Cortex of kidney (tissue), 1 donor: ENCODE results near the gene SHB.
"Not testable (repeated sequence)": the region's sequence is repeated elsewhere in the genome, so short reads cannot be mapped to it uniquely, and the experiment has no call there.

Source experiments
- DNase-seq: peaks from one replicate; lab custom pipeline; 2025; lab: John Stamatoyannopoulos, UW

The SHB gene

DNA sequence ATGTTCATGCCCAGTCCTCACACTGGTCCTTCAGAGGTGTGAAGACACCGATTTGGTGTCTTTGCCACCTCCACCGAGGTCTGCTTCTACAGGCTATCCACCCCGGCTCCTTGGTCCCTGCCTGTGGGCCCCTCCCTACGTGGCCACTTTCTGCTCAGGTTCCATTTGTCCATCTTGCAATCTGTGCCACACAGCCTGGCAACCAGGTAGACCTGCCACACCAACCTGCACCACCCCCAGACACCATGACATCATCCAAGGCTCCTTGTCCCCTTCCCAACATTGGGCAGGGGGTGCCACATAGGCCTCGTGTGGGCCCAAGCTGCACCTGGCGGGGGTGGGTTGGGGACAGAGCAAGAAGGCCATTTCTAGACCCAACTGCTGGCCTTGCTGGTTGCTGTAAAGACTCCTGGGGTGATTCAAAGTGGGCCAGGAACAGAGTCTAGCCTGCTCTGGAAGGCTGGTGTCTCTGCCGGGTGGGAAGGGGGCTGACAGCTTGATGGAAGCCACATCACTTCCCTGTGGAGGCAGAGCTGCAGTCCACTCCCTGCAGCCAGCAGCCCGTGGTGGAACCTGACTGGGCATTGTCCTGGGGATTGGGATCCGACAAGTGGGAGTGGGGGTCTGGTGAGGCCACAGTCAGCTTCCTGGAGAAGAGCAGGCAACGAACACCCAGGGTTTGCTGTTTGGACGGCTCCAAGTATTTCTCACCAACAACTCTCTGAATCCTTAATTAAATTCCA lies 99.3 kb downstream of the SHB start:
- DNase-seq, result no peak

GRCh38 chr9:37969130-37969529 lies 99.9 kb downstream of the SHB start:
- no peak for DNase-seq

DNA sequence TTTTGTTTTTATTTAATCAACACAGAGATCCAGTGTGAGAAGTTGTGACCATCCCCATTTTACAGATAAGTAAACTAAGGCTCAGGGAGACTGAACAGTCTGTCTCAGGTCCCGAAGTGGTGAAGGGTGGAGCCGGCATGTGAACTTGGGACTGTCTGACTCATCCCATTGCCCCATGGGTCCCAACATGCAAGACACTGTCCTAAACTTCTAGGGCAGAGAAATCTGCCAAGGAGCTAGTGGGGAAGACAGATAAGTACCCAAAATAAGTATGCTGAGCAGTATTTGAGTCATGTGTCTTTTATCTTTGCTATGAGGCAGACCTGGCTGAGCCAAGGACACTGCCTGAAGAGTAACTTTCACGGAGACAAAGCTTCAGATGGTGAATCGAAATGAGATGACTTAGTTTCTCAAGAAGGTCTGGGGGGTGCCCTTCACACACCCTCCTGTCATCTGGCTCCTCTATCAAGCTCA lies 100.8 kb downstream of the SHB start:
- no peak for DNase-seq

DNA sequence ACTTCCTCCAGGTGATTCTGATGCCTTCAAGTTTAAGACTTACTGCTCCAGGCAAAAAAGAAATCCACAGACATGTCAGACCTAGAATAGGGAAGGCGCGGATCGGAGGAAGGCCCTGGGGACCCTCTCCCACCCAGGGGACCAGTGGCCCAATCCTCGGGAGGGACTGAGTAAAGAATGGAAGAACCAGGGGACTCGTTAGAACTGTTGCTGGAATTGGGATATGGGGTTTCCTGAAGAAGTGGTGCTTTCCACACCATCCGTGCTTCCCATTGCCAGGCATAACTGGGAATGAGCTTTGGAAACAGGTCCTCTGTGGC lies 101.3 kb downstream of the SHB start:
- DNase-seq, result no peak

GRCh38 chr9:37967014-37967760 lies 101.8 kb downstream of the SHB start:
- DNase-seq, result no peak

DNA sequence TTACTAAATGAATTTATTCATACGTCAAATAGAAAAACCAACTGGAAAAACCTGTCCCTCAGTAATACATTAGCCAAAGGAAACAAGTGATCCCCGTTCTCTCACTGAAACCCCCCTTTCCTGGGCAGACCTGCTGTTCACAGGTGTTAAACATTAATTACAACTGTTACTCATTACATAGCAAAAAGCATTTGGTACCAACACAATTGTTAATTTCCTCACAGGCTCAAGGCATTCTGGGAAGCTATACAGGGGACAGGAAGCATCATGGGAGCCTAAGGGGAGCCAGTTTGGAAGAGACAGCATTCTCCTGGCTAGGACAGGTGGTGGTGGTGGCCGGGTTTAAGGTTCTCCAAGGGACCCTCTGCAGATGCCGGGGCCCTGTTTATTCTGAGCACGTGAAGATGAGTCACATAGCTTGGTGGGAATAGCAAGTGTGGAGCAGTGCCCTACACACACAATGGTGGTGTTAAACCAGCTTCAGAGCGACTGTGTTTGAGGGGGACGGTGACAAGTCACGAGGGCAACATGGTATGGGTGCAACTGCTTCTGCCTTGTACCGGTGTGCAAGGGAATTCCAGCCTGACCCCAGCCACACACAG lies 102.5 kb downstream of the SHB start:
- DNase-seq, result no peak

- DNase-seq, result not testable (repeated sequence)
Observed at GRCh38 chr9:37965676-37966345, 103.2 kb downstream of the SHB start.

- DNase-seq, result no peak
Observed at GRCh38 chr9:37965116-37965515, 103.9 kb downstream of the SHB start.

DNA sequence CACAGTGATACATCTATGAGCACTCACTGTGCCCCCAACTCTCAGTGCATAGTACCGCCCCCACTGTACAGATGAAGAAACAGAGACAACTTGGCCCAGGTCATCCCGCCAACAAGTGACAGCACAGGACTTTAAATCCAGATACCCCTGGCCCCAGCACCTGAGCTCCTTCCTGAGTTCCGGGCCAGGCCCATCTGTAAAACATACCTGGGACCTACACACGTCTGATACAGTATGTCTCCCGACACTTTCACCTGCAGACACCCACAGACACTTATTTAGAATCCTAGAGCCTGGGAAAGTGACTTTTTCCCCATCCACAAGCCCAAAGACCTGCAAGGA lies 104.3 kb downstream of the SHB start:
- DNase-seq, result no peak

DNA sequence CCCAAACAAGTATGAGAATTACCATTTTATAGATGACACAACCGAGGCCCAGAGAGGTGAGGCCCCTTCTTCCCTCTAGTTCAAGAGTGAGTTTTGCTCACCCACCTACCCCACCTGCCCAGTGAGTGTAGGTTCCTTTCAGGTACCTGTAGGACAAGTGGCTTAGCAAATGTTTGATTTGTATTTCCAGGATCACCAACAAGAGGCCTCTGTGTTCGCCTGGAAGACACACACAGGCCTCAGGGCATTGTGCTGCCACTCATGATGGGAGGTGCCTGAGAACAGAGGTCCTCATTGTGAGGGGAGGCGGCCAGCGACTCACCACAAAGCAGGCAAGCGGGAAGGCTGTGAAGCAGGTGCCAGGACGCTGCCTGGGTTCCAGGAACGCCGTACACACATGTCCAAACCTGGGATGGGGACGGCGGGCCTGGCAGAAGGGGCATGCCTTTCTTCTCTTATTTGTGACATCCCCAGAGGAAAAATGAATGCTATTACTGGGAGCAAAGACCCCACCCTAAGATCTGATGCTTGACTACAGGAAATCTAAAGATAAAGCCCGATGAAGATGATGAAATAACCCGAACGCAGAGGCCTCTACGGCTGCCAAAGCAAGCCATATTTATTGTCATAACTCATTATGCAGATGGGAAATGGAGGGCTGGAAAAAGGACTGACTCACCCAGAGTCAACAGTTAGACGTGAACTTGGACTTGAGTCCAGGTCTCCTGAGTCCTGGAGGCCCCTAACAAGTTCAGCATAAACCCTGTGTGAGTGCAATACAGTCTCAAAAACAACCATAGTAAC lies 104.9 kb downstream of the SHB start:
- DNase-seq, result no peak

DNA sequence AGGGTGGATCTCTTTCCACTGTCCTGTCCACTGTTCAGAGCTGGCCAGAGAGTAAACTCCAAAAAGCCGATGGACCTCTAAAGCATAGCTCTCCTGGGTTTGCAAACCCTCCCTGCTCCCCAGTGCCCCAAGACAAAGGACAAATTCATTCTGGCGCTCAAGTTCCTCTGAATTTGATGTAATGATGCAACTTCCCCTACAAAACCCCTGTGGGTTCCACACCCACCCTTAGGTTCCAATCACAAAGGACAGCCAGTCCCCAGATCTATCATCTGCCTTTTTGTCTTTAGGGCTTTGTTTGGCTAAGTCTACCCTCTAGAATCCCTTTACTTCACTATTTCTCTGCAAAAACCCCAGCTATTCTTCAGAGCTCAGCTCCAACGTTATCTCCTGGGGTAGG lies 107.7 kb downstream of the SHB start:
- no peak for DNase-seq

- DNase-seq, result no peak
Observed at GRCh38 chr9:37960631-37961030, 108.4 kb downstream of the SHB start.

DNA sequence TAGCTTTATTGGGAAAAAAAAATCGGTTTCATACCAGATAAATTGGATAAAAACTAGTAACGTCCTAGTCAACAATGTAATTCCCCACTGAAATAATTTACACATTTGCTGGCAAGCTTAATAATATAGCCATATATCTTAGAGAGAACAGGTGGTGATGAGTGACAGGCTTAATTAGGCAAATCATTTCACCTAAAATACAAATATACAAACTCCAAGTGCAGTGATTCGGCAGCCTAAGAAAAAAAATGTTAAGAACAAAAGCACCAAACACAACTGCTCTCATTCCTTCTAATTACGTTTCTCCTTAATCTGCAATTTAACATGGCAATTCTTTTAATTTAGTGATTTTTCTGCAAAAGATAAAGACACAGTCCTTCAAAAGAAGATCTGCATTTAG lies 109.1 kb downstream of the SHB start:
- DNase-seq, result no peak

GRCh38 chr9:37958154-37958553 lies 110.9 kb downstream of the SHB start:
- DNase-seq, result no peak

GRCh38 chr9:37957664-37957953 lies 111.4 kb downstream of the SHB start:
- DNase-seq, result no peak

GRCh38 chr9:37956904-37957663 lies 111.9 kb downstream of the SHB start:
- no peak for DNase-seq

DNA sequence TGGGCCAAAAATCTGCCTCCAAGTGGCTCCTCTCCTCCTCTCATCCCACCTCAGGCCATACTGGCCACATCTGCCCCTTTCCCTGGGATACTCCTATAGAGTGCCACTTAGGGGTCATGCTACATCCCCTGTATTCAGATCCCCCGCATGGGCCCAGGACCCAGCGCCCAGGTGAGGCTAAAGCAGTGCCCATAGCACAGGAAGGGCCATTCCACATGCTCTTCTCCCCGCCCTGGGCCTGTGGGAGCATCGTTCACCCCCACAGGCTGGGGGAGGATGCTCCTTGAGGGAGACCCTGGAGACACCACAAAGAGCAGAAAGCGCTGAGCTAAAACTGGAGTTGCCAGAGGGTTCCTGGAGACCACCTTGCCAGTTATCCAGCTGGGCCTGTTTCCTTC lies 112.6 kb downstream of the SHB start:
- DNase-seq, result no peak

GRCh38 chr9:37955781-37956422 lies 113.1 kb downstream of the SHB start:
- no peak for DNase-seq

DNA sequence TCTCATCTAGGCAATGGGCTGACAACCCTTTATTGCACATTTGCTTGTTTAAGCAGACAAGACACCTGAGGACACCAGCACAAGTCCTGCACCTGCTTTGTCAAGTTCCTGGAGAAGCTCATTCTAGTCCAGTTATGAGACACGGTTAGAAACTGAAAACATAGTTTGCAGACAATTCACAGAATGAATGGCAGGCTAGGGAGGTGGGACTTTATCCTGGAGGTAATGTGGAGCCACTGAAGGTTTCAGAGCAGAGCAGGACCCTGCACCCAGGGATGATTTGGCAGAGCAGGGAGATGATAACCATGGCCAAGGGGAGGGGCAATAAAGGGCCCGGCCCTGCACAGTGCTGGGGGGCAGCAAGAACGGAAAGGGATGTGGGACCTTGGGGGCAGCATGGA lies 114.4 kb downstream of the SHB start:
- no peak for DNase-seq

- DNase-seq, result no peak
Observed at GRCh38 chr9:37953775-37954437, 115.1 kb downstream of the SHB start.
